HG03575 (cell line): ENCODE measurements around the gene TEAD2.

ENCODE experiments used
- ATAC-seq: cut with Tn5 transposase; IDR thresholded peaks from one replicate; pipeline ENCODE4 v1.9.1; 2021; ENCODE audit not compliant: unreplicated experiment, insufficient number of reproducible peaks, low FRiP score; ENCODE audit errors: extremely low read depth

The TEAD2 gene

DNA sequence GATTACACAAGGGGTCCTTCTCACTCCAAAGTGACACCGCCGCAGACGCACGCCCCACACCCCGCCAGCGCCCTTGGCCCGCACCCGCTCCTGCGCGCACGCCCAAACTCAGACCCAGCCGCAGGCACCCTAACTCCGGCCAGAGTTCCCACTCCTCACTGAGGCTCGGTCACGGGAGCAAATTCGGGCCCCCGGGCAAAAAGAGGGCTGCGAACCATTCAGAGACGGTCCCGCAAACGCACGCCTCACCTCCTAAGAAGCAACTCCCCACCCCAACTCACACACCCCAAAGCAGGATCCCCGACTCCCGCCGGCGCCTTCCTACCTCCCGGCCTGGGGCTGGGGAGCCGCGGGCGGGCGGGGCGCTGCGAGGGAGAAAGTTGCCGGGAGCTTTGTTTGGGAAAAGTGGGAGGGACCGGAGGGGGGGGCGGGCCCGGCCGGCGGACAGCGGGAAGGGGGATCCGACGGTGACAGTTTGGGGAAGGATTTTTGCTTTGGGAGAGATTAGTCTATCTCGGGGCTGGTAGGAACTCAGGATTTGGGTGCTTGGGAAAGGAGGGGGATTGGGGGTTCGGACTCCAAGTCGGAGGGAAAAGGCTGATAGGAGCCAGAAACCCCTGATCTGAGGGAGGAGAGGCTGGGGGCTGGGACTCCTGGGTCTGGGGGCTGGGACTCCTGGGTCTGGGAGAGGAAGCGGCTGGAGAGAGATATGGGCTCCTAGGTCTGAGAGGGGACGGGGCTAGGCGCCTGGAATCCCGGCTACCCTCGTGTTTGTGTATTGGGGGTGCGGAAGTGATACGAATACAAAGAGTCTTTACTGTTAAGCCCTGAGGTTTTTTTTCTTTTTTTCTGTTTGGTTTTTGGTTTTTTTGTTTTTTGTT is at the start of gene TEAD2:
TEAD2 (minus strand) TSS at position 369 of the 881 bp plus-strand sequence. CDS start 2,341 bp downstream, outside the sequence.
- ATAC-seq = no peak

DNA sequence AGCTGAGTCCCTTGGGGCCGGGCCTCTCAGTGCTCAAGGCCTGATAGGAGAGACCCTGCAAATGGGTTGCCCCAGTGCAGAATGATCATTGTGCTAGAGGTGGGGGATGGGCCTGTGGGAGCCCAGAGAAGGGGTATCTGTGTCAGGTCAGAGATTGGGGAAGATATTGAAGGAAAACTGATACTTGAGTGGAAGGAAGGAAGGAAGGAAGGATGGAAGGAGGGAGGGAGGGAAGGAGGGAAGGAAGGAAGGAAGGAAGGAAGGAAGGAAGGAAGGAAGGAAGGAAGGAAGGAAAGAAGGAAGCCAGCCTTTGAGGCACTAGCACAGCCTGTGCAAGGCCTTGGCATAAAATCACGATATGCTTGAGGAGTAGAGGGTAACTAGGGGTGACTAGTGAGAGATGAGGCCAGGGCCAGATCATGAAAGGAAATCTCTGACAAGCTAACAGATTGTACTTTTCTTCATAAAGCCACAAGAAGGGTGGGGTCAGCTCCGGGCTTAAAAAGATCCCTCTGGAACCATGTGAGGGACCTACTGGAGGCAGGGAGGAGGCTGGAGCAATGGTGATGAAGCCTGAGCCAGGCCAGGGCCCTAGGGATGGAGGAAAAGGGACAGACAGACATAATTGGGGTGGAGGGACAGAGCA is 49.6 kb upstream of the TEAD2 start:
- no peak for ATAC-seq

- no peak for ATAC-seq
Measured at GRCh38 chr19:49409441-49410029, 47.3 kb upstream of the TEAD2 start.

- ATAC-seq = no peak
Measured at GRCh38 chr19:49408816-49409440, 46.7 kb upstream of the TEAD2 start.

- no peak for ATAC-seq
Measured at GRCh38 chr19:49407482-49408015, 45.3 kb upstream of the TEAD2 start.

- no peak for ATAC-seq
Measured at GRCh38 chr19:49407079-49407478, 44.9 kb upstream of the TEAD2 start.

DNA sequence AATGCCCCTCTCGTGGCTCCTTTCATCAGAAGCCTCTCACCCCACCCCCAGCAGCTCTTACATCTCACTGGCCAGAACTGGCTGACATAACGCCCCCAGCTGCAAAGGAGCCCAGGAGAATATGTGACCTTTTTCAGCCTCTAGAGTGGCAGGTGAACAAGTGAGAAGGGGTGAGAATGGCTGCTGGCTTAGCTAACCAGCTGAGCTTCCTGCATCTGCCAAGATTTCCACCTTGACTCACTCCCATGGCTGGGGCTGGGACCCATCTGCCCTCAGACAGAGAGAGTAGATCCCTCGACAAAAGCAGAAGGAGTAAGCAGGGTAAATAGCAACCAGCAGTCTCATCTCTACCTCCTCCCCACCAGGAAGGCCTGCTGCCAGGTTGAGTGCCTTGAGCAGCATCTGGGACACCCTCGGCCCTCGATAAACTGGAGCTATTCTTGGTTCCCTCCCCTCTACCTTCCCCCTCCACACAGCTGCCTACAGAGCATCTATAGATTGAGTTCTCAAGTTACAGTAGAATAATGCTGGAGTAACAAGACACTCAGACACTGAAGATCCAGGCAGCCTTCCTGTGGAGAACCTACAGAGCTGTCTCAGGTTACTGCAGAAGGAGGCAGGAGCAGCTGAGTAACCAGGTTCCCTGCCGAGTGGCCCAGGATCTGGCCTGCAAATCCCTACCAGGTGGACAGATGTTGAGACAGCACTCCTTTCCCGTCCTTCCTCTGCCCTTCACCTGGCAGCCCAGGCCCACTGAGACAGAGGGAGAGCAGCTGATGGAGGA is 41.4 kb upstream of the TEAD2 start:
- no peak for ATAC-seq

DNA sequence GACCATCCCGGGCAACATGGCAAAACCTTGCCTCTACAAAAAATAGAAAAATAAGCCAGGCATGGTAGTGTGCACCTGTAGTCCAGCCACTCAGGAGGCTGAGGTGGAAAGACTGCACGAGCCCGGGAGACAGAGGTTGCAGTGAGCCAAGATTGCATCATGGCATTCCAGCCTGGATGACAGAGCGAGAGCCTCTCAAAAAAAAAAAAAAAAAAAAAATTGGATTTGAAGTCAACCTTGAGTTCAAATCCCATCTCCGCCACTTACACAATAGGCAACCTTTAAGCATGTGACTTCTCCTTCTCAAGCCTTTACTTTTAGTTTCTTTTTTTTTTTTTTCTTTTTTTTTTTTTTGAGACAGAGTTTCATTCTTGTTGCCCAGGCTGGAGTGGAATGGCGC is 37.8 kb upstream of the TEAD2 start:
- no peak for ATAC-seq

DNA sequence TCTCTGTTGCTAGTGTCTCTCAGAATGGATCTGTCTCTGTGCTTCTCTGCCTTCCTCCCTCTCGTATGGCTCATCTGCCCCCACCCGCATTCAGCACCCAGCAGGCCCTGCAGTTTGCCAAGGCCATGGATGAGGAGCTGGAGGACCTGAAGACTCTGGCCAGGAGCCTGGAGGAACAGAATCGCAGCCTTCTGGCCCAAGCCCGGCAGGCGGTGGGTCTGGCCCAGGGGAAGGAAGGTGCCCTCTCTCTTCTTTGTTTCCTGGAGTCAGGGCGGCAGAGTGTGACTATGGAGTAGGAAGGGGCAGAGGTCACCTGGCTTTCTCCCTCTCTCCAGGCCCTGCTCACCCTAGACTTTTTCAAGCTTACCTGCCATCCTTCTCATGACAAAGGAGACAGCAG is 36.7 kb upstream of the TEAD2 start:
- no peak for ATAC-seq

- no peak for ATAC-seq
Measured at GRCh38 chr19:49398001-49398615, 35.9 kb upstream of the TEAD2 start.

GRCh38 chr19:49396738-49397505 is 34.7 kb upstream of the TEAD2 start:
- no peak for ATAC-seq

- ATAC-seq = no peak
Measured at GRCh38 chr19:49395581-49396407, 33.6 kb upstream of the TEAD2 start.

DNA sequence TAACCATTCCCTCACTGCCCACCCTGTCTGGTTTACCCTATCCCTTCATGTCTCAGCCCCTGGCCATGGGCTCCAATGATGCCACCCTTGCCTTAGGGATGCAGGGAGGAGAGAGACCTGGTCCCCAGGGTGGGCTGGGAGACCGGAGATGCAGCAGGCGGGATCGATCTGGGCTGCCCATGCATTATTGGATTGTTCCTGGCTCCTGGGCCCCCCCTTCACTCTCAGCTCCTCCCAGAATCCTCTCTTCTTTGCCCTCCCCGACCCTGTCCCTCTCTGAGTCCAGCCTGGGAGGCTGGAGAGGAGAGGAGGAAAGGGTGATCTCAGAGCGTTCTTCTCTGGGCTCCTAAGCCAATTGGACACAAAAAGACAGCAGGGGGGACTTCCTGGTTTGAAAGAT is 31.7 kb upstream of the TEAD2 start:
- ATAC-seq = no peak

GRCh38 chr19:49391581-49392399 is 29.6 kb upstream of the TEAD2 start:
- no peak for ATAC-seq

DNA sequence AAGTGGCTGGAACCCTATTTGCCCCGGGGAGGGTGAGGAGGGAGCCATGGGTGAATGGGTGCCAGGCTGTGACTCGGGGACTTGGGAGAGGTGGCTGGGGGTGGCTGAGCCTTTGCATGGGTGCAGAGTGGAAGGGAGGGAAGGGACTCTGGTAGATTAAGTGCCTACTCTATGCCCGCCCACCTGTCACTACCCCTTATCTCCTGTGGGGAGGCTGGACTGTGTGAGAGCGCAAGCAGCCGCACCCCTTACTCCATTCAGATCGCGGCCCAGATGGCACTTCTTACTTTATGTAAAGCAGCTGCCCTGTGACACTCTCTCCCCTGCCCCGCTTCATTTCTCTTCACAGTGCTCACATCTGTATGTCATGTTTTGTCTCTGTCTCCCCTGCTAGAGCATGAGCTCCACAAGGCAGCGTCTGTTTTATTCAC is 28.7 kb upstream of the TEAD2 start:
- ATAC-seq = no peak
